ENCODE measurements around the gene SYTL5. TPM values are rescaled to one million over a fixed set of nuclear protein-coding genes. Genes with fewer than 3 reads are reported as not detected.

SYTL5 gene
- polyA plus RNA-seq, 2 of the 4 experiments (the other 2 are of a cell fraction): 0.79 to 1.1 TPM

DNA sequence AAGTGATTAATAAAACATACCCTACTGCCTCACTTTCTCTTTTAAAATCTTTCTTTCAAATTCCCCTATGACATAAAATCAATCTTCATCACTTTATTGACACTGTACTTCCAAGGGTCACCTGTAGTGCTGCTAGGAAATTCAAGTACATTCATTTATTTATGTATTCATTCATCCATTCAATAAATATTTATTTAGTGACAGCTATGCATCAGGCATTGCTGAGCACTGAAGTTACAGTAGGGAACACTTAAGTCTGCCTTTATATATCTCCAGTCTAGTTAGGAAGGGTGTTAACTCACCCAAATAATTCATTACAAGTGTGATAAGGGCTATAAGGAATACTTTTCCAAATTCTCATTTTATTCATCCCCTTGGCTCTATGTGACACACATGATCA, 2.3 kb downstream of the SYTL5 start:
- no peak overlapping the region for H3K4me3 ChIP-seq
- ChIA-PET CTCF (no interaction called here), POLR2A (no interaction called here)
- H3K4me2 ChIP-seq: no peak overlapping the region
- no peaks in the 10 kb centered on the region for H3K9me3 ChIP-seq
- no peak overlapping the region for H3K27ac ChIP-seq
- no peak for DNase-seq (ENCODE audit: low read depth in 1 of 2, low spot score in 1 of 2)
- TF ChIP-seq MAZ (IDR thresholded peaks at IDR 0.05; ENCODE audit: borderline replicate concordance, low read depth, low read length): no peak
- TF ChIP-seq RNF2 (IDR thresholded peaks at IDR 0.05; ENCODE audit: borderline replicate concordance, low read depth): no peak
- no peak for TF ChIP-seq RARB (CRISPR knock-in tag; IDR thresholded peaks at IDR 0.05)
- no peak for TF ChIP-seq FOSL2 (IDR thresholded peaks at IDR 0.05)
- TF ChIP-seq FOSL2 (CRISPR knock-in tag; IDR thresholded peaks at IDR 0.05): no peak
- no peak for FAIRE-seq
- H3K4me1 ChIP-seq: no peaks in the 10 kb centered on the region
- no peak for ATAC-seq

DNA sequence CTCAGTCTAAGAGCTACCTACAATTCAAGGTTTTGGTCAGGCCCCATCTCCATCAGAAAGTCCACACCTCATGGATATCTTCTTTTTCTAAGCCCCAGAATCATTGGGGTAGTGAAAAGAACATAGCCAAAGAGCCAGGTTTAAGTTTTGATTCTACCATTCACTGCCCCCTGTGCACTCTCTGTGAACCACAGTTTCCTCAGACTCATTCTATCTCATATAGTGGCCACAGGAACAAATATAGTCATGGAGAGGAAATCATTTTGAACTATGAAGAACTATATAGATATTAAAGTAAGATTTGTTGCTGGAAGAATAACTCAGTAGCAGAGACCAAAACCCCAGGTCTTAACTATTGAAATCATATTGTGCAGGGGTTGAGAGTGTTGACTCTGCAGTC, 3.3 kb downstream of the SYTL5 start:
- DNase-seq (ENCODE audit: low read depth in 1 of 2, low spot score in 1 of 2) (no peak), FAIRE-seq (no peak), ATAC-seq (no peak)
- Histone ChIP-seq H3K4me2 (no peak overlapping the region), H3K9me3 (no peaks in the 10 kb centered on the region), H3K4me3 (no peak overlapping the region), H3K27ac (no peak overlapping the region), H3K4me1 (no peaks in the 10 kb centered on the region)
- TF ChIP-seq CHD2 (IDR thresholded peaks at IDR 0.05; ENCODE audit: low read length, partially characterized antibody) (no peak), TP53 (CRISPR knock-in tag; IDR thresholded peaks at IDR 0.05) (no peak), FOSB (CRISPR knock-in tag; IDR thresholded peaks at IDR 0.05) (no peak), USF2 (IDR thresholded peaks at IDR 0.05) (no peak), RCOR1 (IDR thresholded peaks at IDR 0.05; ENCODE audit: low read depth, low read length) (no peak), CEBPB (IDR thresholded peaks at IDR 0.05) (no peak), EP300 (IDR thresholded peaks at IDR 0.05) (no peak), POLR2AphosphoS2 (conservative IDR thresholded peaks at IDR 0.05; ENCODE audit: low read length) (no peak), JUNB (IDR thresholded peaks at IDR 0.05) (no peak), RAD21 (conservative IDR thresholded peaks at IDR 0.05 in 1 of 2, IDR thresholded peaks at IDR 0.05 in 1 of 2) (no peak), NFE2L2 (conservative IDR thresholded peaks at IDR 0.05; ENCODE audit: low read length) (no peak), KDM1A (IDR thresholded peaks at IDR 0.05; ENCODE audit: low read depth) (no peak), EHMT2 (IDR thresholded peaks at IDR 0.05; ENCODE audit: low read depth) (no peak), MAX (IDR thresholded peaks at IDR 0.05) (no peak), TFCP2L1 (CRISPR knock-in tag; IDR thresholded peaks at IDR 0.05) (no peak), CBX8 (IDR thresholded peaks at IDR 0.05) (no peak), HEYL (CRISPR knock-in tag; IDR thresholded peaks at IDR 0.05) (no peak)
- TF ChIP-seq, protein P1, sequence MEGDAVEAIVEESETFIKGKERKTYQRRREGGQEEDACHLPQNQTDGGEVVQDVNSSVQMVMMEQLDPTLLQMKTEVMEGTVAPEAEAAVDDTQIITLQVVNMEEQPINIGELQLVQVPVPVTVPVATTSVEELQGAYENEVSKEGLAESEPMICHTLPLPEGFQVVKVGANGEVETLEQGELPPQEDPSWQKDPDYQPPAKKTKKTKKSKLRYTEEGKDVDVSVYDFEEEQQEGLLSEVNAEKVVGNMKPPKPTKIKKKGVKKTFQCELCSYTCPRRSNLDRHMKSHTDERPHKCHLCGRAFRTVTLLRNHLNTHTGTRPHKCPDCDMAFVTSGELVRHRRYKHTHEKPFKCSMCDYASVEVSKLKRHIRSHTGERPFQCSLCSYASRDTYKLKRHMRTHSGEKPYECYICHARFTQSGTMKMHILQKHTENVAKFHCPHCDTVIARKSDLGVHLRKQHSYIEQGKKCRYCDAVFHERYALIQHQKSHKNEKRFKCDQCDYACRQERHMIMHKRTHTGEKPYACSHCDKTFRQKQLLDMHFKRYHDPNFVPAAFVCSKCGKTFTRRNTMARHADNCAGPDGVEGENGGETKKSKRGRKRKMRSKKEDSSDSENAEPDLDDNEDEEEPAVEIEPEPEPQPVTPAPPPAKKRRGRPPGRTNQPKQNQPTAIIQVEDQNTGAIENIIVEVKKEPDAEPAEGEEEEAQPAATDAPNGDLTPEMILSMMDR (IDR thresholded peaks at IDR 0.05): no peak
- TF ChIP-seq, protein P2, sequence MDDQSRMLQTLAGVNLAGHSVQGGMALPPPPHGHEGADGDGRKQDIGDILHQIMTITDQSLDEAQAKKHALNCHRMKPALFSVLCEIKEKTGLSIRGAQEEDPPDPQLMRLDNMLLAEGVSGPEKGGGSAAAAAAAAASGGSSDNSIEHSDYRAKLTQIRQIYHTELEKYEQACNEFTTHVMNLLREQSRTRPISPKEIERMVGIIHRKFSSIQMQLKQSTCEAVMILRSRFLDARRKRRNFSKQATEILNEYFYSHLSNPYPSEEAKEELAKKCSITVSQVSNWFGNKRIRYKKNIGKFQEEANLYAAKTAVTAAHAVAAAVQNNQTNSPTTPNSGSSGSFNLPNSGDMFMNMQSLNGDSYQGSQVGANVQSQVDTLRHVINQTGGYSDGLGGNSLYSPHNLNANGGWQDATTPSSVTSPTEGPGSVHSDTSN (IDR thresholded peaks at IDR 0.05): no peak
- ChIA-PET CTCF (no interaction called here), POLR2A (no interaction called here)

Data from A549 (cell line).